HG03565 (cell line): ENCODE measurements around the gene ITGA11.

ENCODE experiments used
- ATAC-seq: cut with Tn5 transposase; IDR thresholded peaks from one replicate; pipeline ENCODE4 v1.9.1; 2021; ENCODE audit warnings: mild to moderate bottlenecking, moderate library complexity; ENCODE audit not compliant: unreplicated experiment

Gene ITGA11

DNA sequence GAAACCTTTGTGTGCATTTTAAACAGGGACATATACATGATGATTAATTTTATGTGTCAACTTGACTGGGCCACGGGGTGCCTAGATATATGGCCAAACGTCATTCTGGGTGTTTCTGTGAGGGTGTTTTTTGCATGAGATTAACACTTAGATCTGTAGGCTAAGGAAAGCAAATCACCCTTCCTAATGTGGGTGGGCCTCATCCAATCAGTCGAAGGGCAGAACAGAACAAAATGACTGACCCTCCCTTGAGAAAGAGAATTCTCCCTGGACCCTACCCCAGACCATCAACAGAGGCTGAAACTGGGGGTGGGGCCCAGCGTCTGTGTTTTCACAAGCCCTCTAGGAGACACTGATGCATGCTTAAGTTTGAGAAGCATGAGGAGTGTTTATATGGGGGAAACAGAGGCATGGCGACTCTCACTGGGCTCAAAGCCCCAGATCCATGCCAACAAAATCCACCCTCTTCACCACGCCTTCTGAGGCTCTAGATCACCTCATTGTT is 56.2 kb downstream of the ITGA11 start:
- no peak for ATAC-seq

DNA sequence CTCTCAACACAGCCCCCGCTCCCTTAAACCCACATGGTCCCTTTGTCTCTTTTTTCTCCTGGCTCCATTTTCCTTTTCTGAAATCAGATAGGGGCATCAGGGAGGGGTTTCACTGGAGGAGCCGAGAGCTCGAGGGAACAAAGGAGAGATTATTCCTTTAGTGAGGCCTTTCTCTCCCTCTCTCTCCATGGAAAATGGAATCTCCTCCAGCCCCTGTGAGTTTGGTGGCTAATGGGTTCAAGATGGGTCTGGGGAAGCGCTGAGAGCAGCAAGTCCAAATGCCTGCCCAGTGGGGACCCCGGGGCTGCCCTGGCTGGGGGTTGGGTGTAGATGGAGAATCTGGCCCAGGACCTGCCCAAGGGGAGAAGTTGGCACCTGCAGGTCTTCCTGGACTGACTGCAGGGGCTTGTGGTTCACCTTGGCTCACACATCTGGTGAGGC is 56.8 kb downstream of the ITGA11 start:
- no peak for ATAC-seq

DNA sequence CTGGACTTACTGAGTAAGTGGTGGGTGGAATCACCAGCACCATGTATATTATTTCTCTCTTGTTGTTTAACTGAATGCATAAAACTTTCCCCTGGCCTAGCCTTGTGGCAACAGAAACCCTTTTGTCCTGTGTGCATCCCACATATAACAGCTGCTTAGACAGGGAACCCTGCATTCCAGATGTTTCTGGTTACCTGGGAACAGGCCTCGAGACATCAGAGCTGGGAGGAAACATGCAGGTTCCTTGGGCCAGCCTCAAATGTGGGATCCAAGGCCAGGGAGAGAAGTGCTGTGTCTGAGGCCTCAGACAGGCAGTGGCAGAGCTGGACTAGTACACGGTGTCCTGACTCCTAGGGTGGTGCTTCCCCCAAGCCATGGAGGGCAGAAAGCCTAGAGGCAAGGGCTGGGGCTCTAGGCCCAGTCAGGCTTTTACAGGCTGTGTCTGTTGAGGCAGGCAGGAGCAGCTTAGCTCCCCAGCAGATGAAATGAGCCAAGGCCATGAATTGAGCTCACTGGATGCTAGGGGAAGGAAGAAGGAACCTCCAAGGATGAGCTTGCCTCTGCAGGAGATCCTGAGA is 57.7 kb downstream of the ITGA11 start:
- no peak for ATAC-seq

DNA sequence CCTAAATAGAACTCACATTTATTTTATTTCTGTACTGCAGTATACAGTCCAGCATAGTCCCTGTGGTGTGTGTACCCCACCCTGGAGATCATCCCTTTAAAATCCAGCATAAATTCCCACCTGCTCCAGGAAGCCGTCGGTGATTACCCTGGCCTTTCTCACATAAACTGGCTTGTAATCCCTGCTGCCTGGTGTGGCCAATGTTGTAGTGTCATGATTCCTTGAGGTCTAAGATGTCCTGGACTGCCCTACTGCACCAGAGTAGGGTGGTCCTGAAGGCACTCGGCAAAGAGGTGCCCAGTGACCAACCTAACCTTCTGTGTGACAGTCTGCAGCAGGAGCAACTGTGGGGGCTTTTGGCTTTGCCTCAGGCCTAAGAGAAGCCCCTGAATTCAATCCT is 58.9 kb downstream of the ITGA11 start:
- ATAC-seq, result no peak

DNA sequence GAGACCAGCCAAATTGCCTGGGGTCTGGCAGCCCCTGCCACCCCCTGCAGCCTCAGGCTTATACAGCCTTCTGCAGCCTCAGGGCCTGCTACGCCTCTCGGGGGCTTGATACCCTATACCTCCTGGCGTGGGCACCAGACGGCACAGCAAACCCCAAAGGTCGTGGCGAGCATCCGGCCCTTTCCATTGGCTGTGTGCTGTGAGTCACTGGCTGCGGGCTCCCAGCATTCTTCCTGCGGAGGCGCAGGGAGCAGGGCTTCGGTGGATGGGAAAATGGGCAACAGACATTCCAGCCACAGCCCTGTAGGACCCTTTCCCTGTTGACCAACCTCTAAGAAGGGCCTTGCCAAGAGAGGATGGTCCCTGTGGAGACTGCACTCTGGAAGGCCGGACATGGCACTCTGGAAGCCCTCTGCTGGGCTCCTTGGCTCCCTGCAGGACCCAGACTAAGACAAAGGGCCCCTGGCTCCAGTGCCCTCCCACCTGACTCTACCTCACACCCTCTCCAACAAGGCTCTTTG is 59.6 kb downstream of the ITGA11 start:
- ATAC-seq, result no peak

DNA sequence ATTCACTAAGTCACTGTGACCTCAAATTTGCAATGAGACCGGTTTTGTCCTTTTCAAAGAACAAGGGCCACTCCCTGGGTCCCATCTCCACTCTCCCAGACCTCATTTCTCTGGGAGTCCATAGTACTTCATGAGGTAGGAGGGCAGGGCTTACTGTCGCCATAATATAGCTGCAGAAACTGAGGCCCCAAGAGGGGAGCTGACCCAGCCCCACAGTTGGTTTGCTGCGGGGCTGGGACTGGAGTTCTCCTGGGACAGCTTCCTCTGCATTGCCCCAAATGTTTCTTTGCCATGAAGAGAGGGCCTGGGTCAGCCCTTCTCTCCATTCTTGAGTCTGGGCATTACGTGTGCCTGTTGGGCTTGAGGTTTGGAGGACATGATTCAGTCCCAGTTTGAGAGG is 60.1 kb downstream of the ITGA11 start:
- ATAC-seq, result no peak

DNA sequence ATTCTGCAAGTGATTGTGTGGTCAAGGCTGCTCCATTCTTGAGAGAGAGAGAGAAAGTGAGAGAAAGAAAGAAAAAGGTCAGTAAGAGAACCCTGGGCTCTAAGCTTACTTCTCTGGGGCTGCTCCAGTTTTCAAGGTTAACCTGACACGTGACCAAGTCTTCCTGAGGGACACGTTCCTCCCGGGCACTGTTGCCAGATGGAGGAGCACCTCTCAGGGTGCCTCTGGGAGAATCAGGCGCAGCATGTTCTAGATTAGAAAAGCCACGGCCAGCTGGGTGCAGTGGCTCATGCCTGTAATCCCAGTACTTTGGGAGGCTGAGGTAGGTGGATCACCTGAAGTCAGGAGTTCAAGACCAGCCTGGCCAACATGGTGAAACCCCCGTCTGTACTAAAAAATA is 60.8 kb downstream of the ITGA11 start:
- no peak for ATAC-seq

DNA sequence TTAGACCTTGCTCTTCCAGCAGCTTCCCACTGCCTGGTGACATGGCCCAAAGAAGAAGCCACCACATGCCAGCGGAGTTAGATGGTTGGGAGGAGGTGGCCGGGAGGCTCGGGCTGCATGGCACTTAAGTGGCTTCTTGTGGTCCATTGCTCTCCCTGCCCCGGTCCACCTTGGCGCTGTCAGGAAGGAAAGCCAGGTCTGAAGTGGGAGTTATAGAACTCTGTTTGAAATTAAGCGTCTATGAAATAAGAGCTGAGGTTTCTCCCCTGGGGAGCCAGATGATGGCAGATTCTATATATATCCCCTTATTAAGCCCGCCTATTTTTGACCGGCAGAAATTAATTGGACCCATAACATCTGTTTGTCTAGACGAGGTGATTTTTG is 61.2 kb downstream of the ITGA11 start:
- no peak for ATAC-seq

DNA sequence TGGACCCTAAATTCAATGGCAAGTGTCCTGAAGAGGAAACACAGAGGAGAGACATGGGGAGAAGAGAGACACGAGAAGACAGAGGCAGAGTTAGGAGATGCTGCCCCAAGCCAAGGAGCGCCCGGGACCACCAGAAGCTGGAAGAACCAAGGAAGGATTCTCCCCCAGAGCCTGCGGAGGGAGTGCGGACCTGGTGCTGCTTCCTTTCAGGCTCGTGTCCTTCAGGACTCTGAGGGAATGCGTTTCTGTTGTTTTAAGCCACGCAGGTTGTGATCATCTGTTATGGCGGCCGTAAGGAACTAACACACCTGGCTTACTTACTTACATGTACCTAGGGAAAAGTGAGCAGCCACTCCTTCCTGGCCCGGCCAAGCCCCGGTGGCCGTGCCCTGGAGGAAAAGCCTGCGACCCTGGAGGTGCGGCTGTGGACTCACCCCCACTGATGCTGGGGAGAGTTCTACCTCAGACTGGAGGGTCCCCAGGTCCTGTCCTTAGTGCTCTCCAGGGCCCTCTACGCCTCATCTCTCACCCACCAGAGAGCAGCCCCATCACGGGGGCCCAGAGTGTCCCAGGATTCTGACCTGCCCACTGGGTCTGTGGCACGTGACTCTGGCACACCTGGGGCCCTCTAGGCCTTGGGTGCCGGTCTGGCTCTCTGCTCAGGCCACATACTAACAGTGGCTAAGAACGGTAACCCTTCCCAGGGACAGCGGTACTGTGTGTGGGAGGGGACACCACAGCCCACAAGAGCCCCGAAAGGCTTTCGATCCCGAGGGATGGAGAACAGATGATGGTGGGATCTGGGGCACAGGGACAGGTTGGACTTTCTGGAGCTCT is 61.8 kb downstream of the ITGA11 start:
- ATAC-seq, result no peak

DNA sequence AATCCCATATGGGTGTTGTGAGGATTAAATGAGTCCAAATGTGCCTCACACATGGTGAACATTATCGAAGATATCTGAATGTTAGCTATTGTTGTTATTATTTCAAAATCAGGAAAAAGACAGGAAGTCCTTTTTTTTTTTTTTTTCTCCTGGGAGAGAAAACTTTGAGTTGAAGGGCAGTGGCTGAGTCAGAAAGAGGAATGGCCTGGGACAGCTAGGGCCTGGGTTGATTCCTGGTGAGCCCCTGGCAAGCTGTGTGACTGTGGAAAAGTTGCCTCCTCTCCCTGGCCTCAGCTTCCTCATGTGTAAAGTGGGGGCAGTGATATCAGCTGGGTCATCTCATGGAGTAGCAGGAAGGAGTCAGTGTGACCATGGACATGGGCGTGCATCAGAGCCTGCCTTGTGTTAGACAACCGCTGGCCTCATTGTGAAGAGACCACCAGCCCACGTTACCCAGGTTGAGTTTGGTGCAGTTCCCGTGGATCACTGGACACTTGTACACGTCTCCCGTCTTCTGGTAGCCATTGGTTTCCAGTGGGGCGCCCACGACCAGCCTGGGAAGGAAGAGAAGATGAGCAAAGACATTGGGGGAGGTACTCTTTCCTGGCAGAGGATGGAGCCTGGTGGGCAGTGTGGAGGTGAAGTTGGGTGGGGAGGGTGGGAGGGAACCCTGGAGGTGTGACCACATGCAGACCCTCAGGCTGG is 63.1 kb downstream of the ITGA11 start:
- no peak for ATAC-seq

DNA sequence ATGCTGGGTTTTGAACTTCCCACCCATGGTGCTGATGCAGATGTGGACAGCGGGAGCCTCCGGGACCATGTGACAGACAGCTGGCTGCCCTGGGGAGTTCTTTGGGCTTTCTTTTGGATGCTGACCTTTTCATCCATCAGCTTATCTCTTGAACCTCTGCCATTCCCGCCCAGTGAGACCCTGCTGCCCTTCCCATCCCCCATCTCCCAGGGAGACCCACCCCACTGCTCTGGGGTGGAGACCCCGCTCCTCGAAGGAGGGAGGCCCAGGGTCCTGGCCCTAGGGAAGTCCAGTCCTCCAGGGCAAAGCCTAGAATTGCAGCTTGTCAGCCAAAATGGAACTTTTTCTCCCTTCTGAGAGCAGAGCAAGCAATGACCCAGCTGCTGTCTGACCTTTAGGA is 64.0 kb downstream of the ITGA11 start:
- ATAC-seq, result no peak

DNA sequence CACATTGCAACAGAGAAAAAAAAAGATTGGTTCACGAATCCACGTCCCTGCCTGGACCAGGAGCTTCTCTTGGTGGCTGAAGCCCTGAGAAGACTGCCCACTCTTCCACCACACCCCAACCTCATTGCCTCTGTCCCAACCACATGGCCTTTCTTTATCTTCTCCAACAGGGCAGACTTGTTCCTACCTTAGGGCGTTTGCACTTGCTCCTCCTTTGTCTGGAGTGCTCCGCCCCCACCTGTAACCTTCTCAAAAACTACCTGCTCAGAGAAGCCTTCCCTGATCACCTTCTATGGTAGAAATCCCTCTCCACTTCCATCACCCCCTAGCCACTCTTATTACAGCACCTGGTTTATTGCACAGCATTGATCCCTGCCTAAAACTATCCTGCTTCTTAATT is 64.7 kb downstream of the ITGA11 start:
- ATAC-seq, result no peak

DNA sequence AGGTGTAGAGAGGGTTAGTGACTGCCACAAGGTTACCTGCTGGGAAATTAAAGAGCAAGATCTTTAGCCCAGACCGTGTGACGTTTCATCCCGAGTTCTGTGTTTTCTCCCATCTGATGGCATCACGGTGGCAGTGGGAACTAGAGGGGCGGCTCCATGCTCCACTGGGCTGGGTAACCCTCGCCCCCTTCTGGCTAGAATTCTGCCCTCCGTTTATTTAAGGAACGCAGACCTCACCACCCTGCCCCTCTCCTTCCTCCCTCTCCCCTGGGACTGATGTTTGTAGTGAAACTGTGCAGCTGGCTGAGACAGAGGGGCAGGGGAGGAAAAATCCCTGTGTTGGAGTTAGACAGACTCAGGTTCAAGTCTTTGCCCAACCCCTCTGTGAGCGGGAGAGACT is 65.6 kb downstream of the ITGA11 start:
- ATAC-seq, result no peak

DNA sequence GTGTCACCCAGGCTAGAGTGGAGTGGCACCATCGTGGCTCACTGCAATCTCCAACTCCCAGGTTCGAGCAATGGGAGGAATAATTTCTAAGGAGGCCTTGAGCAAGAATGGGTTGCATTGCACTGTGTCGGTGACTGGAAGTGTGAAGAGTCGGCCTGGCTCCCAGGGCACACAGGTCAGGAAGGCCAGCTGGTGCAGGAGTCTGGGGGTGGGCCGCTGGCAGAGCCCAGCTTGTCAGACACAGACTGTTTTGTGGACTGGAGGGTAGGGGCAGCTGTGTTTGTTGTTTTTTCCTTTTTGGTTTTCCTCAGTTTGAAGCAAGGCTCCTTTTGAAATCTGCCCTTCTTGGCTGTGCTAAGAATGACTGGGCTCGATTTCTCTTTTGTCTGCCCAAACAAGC is 66.2 kb downstream of the ITGA11 start:
- no peak for ATAC-seq

DNA sequence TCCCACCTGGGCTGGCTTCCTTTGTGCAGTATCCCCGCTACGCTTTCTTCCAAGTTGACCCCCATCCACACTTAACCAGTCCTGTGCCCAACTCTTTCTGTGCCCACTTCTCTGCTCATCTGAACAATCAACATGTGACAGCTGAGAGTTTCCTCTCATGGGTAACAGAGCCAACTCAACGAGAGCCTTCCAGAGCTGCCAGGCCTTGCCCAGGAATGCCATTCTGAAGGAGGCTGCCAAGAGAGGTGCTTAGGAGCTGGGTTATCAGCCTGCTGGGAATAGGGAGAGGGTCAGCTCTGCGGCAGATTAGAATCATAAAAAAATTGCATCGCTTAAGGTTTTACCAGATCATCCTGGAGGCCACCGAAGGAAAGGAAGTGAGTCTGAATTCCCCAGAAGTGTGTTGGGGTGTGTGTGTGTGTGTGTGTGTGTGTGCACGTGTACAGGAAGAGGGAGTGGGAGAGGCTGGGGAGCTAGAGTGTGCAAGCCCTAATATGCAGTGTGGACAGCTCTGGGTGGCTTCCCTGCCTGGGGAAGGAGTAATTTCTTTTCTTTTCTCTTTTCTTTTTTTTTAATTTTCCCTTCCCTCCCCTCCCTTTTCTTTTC is 66.7 kb downstream of the ITGA11 start:
- ATAC-seq, result no peak

DNA sequence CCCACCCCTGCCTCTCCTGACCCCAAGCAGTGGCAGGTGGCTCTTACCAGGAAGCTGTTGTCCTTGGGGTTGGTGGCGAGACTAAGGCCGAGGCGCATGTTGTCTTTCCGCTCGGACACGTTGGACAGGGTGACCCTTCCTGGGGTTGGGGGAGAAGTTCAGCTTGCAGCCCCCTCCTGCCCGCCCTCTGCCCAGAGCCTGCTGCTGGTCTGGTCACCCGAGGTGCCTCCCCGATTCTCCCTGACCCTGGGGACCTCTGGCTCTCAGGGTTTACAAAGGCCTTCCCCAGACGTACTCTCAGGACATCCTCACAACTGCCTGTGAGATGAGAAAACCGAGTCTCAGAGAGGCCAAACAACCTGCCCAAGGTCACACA is 67.3 kb downstream of the ITGA11 start:
- no peak for ATAC-seq

DNA sequence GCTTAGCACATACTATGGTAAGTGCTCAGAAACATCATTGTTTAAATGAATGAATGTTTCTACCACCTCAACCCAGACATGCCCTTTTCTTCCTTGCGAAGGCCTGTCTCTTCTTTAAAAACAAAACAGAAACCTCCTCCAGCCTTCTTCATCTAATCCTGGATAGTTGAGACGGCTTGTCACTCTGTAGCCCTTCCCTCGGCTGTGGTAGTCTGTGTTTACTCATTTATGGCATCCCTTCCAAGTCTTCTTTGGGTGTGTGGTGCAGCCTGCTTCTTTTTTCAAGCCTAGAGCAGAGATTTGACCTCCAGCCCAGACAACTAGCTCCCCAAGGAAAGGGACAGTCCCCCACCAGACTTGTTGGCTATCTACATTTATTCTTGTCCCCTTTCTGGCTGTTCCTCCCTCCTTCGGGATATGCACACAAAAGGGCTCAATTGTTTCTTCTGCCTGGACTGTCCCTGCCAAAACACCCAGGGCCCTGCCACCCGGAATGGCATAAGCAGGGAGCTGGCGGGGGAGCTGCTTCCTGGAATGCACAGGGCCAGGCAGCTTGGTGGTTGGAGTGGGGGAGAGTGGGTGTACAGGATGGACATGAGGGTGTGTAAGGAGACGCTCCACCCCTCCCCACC is 67.8 kb downstream of the ITGA11 start:
- no peak for ATAC-seq

DNA sequence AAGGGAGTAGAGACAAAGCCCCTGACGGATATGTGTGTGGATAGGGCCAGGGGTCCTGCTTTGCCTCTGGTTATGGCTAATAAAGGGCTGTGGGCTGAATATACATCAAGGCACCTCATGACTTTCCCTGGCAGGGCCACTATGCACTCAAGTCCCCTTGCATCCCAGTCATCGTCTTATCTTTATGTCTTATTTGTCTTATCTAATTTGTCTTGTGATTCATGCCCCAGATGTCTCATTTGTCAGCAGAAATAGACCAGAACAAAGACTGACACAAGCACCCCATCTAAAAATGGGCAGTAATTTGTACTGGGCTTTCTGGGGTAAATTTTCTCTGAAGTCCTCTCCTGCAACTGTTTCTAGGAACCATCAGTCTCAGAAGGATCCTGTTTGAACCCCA is 68.6 kb downstream of the ITGA11 start:
- ATAC-seq, result no peak

DNA sequence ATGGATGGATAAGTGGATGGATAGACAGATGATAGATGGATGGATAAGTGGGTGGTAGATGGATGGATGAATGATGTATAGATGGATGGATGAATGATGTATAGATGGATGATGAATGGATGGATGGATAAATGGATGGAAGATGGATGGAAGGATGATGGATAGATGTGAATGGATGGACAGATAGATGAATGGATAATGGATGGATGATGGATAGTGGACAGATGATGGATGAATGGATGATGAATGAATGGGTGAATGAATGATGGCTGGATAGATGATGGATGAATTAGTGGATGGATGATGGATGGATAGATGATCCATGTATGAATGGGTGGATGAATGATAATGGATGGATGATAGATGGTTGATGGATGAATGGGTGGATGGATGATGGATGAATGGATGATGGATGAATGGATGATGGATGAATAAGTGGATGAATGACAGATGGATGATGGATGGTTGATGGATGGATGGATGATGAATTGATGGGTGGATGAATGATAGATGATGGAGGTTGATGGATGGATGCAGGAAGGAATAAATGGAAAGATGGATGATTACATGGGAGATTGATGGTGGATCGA is 69.3 kb downstream of the ITGA11 start:
- ATAC-seq, result no peak

DNA sequence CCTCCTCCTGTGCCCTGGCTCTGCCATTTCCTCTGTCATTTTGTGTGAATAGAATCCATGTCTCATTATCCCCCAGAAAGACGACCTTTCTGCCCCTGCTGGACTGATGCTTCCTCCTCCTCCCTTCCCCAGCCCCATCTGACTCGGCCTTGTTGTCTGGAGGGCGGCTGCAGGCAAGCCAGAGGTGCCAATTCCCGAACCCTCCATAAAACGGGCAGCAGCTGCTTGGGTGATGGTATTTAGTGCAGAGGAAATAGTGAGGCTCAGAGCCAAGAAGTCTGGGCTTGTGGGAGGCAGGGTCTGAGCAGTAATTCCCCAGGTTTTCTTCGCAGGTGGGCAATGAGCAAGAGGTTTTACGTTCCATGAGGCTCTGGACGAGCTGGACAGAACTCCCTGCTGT is 71.2 kb downstream of the ITGA11 start:
- no peak for ATAC-seq

DNA sequence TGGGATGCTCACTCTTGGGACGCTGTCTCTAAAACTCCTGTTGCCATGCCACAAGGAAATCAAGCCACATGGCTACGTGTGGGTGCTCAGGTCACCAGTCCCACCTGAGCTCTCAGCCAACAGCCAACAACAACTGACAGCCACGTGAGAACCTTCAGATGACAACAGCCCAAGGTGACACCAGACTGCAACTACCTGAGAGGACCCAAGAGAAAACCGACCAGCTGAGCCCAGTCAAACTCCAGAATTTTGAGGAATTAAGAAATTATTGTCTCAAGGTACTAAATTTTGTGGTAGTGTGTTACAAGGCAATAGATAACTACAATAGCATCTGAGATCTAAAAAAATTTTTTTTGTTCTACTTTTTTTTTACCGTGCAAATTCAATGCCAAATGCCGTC is 75.2 kb downstream of the ITGA11 start:
- no peak for ATAC-seq
